ENCODE data around the gene SRPK2.

DNA sequence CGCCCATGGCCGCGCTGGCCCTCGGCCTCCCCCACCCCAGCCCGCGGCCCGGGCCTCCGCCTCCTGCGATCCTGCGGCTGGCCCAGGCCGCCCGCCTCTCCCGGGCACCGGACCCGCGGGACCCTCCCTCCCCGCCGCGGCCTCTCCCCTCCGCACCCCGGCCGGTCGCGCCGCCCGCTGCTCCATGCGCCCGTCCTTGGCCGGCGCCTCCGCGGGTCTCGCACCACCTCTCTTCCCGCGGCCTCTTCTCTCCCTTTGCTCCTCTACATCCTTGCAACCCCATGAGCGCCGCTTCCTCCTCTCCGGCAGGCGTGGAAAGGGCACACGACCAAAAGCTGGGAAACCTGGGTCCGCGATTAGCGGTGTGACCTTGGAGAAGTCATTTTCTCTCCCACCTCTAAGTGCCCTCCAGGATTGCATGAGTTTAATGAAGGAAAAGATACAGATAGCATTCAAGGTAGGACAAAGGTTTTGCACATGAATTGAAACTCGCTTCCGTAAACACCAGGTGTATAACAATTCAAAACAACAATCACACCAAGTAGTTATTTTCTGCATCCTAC lies 448 bp upstream of the SRPK2 start:
- no peak for TF ChIP-seq EZH2 (IDR thresholded peaks at IDR 0.05; ENCODE audit: borderline replicate concordance, insufficient read depth, low read depth, low read length, poor library complexity, severe bottlenecking)
- TF ChIP-seq CTCF (IDR thresholded peaks at IDR 0.05) = no peak
